Adrenal gland (tissue), 5 donors: ENCODE data around the gene RPTOR.

Experiments
- POLR2A ChIP-seq, 2 donors: fragments of 450-650 bp; IDR thresholded peaks; one replicate each; pipeline ENCODE4 v1.6.1; 2017; ENCODE audit warnings: antibody characterized with exemption in 2 of 2, mild to moderate bottlenecking in 2 of 2, moderate library complexity in 1 of 2
- TF ChIP-seq, protein P1 (sequence below), 6 experiments: fragments of 450-650 bp in 4 of 6; fragments of 200-600 bp in 2 of 6; sonication (generic) in 1 of 6; IDR thresholded peaks; 1 replicate in 5 of 6; 2 replicates in 1 of 6; pipeline versions ENCODE4 v1.5.1 to v1.8.0; 2016 to 2021; ENCODE audit warnings: antibody characterized with exemption in 6 of 6, mild to moderate bottlenecking in 2 of 6, moderate library complexity in 1 of 6
- donor health status: DM: no; HTN: no; CAD: no.

DNA sequence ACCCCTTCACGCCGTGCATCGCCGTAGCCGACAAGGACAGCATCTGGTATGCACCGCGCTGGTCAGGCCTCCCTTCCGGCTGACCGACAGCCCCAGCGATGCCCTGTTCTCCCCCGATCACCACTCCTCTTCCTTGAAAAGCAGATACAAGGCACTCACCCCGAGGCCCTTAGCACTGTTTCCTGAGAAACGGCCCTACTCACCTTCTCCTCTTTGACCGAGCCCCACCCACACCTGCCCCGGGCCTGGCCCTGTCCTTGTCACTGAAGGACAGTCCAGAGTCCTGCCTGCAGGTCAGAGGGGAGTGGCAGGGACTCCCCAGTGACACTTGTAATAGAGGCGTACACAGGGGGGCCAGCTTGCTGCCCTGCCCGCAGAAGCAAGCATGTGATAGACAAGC is 401.1 kb downstream of the RPTOR start:
- TF ChIP-seq POLR2A (IDR thresholded peaks at IDR 0.05), result no peak
- TF ChIP-seq, protein P1, sequence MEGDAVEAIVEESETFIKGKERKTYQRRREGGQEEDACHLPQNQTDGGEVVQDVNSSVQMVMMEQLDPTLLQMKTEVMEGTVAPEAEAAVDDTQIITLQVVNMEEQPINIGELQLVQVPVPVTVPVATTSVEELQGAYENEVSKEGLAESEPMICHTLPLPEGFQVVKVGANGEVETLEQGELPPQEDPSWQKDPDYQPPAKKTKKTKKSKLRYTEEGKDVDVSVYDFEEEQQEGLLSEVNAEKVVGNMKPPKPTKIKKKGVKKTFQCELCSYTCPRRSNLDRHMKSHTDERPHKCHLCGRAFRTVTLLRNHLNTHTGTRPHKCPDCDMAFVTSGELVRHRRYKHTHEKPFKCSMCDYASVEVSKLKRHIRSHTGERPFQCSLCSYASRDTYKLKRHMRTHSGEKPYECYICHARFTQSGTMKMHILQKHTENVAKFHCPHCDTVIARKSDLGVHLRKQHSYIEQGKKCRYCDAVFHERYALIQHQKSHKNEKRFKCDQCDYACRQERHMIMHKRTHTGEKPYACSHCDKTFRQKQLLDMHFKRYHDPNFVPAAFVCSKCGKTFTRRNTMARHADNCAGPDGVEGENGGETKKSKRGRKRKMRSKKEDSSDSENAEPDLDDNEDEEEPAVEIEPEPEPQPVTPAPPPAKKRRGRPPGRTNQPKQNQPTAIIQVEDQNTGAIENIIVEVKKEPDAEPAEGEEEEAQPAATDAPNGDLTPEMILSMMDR (IDR thresholded peaks at IDR 0.05), result no peak
